Body of pancreas (tissue), 4 donors: ENCODE measurements around the gene AGAP1.

ENCODE experiments used
- POLR2A ChIP-seq, 3 donors: fragments of 450-650 bp; IDR thresholded peaks; one replicate each; pipeline ENCODE4 v1.6.1; 2016; ENCODE audit warnings: antibody characterized with exemption in 3 of 3, mild to moderate bottlenecking in 2 of 3
- TF ChIP-seq, protein P1 (sequence below), 7 experiments: fragments of 450-650 bp in 4 of 7; fragments of 200-600 bp in 3 of 7; sonication (generic) in 3 of 7; IDR thresholded peaks; one replicate each; pipeline ENCODE4 v1.5.1; 2016 to 2019; ENCODE audit warnings: antibody characterized with exemption in 7 of 7

DNA sequence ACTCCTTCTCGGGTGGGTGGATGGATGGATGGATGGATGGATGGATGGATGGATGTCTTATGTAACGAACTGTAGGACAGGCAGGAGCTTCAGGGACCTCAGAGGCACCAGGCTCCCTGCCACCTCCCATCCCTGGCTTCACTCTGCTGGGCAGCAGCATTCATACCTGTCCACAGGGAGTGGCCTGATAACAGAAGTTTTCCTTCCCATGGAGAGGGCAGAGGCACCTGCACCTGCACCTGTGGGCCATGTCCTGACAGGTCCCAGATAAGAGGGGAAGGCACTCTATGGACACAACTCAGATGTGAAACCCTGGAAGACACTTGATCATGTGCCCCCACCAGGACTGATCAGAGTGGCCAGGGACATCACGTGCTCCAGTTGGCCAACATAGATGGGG, 532.0 kb downstream of the AGAP1 start:
- TF ChIP-seq, protein P1, sequence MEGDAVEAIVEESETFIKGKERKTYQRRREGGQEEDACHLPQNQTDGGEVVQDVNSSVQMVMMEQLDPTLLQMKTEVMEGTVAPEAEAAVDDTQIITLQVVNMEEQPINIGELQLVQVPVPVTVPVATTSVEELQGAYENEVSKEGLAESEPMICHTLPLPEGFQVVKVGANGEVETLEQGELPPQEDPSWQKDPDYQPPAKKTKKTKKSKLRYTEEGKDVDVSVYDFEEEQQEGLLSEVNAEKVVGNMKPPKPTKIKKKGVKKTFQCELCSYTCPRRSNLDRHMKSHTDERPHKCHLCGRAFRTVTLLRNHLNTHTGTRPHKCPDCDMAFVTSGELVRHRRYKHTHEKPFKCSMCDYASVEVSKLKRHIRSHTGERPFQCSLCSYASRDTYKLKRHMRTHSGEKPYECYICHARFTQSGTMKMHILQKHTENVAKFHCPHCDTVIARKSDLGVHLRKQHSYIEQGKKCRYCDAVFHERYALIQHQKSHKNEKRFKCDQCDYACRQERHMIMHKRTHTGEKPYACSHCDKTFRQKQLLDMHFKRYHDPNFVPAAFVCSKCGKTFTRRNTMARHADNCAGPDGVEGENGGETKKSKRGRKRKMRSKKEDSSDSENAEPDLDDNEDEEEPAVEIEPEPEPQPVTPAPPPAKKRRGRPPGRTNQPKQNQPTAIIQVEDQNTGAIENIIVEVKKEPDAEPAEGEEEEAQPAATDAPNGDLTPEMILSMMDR (IDR thresholded peaks at IDR 0.05) = no peak
- TF ChIP-seq POLR2A (IDR thresholded peaks at IDR 0.05) = no peak
